Left hindlimb (tissue), 1 donor: Measurements from ENCODE around the gene IL21R.
A peak's percentile ranks its signal among the peaks of the same experiment; 100 is the strongest.
"Not testable (repeated sequence)": the region's sequence is repeated elsewhere in the genome, so short reads cannot be mapped to it uniquely, and the experiment has no call there.

Experiments used
- DNase-seq: peaks from one replicate; pipeline ENCODE4 v3.0.0-alpha.2; 2018

The IL21R gene

GRCh38 chr16:27446721-27447120, 44.7 kb downstream of the IL21R start:
- peak; percentile 8 for DNase-seq

DNA sequence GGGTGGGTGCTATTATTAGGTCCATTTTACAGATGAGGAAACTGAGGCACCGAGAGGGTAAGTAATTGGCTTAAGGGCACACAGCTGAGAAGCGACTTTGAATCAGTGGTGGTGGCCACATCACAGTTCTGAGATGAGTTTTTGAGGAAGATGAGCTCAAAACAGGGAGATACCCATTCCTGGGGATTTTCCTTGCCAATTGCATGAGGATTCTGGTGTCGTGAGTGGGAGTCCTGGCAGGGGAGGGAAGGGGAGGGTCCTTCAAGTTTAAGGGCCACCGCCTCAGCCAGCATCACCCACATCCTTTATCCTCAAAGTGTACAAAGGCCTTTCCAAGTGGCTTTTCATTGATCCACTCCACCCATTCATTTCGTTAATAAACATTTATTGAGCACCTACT, 45.3 kb downstream of the IL21R start:
- DNase-seq = peak; percentile 4

DNA sequence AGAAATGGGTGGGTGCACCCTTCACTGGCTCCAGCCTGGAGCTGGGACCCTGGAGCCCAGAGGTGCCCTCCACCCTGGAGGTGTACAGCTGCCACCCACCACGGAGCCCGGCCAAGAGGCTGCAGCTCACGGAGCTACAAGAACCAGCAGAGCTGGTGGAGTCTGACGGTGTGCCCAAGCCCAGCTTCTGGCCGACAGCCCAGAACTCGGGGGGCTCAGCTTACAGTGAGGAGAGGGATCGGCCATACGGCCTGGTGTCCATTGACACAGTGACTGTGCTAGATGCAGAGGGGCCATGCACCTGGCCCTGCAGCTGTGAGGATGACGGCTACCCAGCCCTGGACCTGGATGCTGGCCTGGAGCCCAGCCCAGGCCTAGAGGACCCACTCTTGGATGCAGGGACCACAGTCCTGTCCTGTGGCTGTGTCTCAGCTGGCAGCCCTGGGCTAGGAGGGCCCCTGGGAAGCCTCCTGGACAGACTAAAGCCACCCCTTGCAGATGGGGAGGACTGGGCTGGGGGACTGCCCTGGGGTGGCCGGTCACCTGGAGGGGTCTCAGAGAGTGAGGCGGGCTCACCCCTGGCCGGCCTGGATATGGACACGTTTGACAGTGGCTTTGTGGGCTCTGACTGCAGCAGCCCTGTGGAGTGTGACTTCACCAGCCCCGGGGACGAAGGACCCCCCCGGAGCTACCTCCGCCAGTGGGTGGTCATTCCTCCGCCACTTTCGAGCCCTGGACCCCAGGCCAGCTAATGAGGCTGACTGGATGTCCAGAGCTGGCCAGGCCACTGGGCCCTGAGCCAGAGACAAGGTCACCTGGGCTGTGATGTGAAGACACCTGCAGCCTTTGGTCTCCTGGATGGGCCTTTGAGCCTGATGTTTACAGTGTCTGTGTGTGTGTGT, 46.8 kb downstream of the IL21R start:
- DNase-seq = no peak

DNA sequence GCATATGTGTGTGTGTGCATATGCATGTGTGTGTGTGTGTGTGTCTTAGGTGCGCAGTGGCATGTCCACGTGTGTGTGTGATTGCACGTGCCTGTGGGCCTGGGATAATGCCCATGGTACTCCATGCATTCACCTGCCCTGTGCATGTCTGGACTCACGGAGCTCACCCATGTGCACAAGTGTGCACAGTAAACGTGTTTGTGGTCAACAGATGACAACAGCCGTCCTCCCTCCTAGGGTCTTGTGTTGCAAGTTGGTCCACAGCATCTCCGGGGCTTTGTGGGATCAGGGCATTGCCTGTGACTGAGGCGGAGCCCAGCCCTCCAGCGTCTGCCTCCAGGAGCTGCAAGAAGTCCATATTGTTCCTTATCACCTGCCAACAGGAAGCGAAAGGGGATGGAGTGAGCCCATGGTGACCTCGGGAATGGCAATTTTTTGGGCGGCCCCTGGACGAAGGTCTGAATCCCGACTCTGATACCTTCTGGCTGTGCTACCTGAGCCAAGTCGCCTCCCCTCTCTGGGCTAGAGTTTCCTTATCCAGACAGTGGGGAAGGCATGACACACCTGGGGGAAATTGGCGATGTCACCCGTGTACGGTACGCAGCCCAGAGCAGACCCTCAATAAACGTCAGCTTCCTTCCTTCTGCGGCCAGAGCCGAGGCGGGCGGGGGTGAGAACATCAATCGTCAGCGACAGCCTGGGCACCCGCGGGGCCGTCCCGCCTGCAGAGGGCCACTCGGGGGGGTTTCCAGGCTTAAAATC, 47.6 kb downstream of the IL21R start:
- DNase-seq = no peak

GRCh38 chr16:27450196-27450549, 48.2 kb downstream of the IL21R start:
- DNase-seq = no peak

DNA sequence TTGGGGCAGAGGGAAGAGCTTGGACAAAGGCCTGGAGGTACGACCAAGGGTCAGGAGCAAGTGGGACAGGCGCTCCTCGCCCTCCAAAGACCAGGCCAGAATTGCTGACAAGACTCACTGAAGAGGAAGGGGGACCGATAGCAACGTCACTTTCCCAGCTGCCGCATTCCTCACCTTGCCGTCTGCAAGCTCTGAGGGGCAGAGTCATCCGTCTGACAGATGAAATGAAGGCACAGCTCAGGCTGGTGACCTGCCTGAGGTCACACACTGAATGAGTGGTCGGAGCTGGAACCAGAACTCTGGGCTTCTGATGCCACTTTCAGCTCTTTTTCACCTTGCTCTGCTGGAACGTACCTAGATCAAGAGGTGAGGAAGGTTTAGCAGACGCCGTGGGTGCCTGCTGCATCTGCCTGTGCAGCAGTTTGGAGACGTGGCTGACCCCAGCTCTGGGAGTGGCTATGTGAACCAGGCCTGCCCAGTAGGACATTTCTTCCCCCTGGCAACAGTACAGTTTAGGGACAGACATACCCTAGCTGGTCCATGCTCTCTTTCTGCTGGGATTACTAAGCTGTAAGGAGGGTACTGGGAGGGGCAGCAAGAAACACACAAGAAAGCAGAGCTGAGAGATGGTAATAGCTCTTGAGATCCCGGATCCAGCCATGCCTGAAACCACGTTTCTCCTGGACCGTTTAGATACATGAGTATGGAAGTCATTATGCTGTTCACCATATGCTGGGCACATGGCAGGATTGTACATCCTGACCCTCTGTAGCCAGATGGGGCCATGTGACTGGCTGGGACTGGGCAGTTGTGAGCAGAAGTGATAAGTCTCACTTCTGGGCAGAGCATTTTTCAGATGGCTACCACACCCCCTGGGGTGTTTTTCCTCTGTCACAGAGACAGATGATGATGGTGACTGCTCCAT, 50.9 kb downstream of the IL21R start:
- DNase-seq = no peak

- DNase-seq = no peak
These were observed 51.5 kb downstream of the IL21R start for GRCh38 chr16:27453494-27453825.

- no peak for DNase-seq
These were observed 53.7 kb downstream of the IL21R start for GRCh38 chr16:27455700-27456099.

DNA sequence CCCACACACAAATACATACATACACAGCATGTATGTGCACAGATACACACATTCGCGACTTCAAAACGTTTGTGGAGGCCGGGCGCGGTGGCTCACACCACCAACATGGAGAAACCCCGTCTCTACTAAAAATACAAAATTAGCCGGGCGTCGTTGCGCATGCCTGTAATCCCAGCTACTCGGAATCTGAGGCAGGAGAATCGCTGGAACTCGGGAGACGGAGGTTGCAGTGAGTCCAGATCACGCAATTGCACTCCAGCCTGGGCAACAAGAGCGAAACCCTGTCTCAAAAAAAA, 55.6 kb downstream of the IL21R start:
- DNase-seq = not testable (repeated sequence)

DNA sequence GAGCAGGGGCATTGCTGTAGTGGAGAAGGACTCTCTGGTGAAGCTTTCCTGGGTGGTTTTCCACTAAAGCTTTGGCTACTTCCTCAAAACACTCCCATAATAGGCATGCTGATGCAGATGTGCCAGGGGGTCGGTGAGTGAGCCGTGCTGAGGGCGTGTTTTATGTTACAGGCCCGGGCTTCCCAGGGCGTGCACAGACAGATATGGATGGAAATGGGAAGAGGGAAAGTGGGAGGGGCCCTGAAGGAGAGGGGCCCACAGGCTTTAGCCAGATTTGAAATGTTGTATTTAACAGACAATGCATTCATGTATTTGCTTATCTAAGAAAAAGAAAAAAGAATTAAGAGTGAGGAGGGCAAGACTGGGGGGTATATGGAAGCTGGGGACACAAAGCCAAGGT, 56.3 kb downstream of the IL21R start:
- DNase-seq = no peak

DNA sequence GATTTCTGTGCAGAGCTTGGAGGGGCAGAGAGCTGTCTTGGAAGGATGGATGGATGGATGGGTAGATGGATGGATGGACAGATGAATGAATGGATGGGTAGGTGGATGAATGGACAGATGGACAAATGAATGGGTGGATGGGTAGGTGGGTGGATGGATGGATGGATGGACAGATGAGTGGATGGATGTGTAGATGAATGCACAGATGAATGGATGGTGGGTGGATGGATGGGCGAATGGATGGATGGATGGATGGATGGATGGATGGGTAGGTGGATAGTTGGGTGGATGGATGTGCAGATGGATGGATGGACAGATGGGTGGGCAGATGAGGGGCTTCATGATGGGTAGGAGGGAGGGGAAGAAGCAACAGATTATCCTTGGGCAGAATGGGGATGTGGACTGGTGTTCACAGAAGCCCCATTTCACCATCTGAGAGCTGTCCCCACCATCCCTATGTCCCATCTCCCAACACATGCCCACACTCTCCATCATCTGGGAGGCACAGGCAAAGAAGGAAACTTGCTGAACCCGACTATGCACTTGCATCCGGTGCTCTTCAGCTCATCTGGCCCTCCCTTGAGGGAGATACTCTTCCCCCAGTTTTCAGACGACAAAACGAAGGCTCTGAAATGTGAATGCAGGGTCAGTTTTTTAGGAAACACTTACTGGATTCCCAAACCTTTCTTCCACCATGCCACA, 57.2 kb downstream of the IL21R start:
- no peak for DNase-seq

GRCh38 chr16:27460213-27460612, 58.2 kb downstream of the IL21R start:
- DNase-seq = no peak

- DNase-seq = no peak
These were observed 58.9 kb downstream of the IL21R start for GRCh38 chr16:27460663-27461482.

DNA sequence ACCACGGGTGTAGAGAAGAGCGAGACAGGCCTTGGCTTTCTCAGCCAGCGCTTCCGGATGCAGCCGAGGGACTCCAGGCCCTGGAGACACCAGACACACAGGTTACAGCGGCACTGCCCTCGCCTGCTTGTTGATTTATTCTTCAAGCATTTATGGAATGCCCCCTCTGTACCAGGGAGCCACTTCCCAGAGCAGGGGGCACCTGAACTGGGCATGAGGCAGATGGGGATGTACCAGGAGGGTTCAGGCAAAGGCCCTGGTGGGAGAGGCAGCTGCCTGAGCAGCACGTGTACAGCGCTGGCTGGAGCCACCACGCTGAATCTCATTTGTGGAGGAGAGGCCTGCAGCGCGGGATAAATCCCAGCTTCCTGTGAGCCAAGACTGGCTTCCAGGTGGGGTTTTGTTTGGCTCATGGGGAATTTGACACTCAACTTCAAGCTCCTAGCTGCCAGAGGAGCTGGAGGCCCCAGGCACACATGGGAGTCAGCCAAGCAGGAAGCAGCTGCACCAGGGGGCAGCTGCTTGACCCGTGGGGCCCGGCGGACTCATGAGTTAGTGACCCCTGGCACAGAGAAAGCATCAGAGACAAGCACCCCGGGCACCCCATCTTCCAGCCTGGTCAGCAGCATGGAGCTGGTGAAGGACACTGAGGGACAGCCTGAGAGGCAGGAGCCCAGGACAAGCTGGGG, 59.7 kb downstream of the IL21R start:
- DNase-seq = peak; percentile 48

DNA sequence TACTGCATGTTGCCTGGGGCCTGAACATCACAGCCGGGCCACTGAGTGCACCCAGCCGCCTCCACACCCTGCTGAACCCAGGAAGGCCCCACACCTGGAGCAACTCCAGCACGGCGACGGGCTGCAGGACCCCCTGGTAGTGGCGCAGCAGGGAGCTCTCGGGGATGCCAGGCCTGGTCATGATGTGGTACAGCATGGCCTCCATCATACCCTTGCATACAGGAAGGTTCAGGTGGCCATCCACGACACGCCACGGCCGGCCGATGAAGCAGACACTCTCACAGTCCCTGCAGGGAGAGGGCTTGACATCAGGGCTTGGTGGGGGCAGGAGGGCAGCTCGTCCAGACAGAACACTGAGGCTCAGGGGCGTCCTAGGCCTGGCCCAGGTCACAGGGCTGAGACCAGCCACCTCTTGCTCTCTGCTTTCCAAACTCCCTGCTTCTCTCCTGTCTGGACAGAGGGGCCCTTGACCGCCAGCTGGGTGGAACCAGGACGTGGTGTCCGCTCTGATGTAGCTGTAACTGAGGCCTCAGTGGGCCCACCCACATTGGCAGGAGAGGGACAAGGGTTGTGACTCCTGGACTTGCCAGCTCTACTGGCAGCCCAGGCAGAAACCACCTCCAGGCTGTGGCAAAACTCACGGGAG, 60.3 kb downstream of the IL21R start:
- no peak for DNase-seq

- no peak for DNase-seq
These were observed 61.1 kb downstream of the IL21R start for GRCh38 chr16:27462846-27463682.

DNA sequence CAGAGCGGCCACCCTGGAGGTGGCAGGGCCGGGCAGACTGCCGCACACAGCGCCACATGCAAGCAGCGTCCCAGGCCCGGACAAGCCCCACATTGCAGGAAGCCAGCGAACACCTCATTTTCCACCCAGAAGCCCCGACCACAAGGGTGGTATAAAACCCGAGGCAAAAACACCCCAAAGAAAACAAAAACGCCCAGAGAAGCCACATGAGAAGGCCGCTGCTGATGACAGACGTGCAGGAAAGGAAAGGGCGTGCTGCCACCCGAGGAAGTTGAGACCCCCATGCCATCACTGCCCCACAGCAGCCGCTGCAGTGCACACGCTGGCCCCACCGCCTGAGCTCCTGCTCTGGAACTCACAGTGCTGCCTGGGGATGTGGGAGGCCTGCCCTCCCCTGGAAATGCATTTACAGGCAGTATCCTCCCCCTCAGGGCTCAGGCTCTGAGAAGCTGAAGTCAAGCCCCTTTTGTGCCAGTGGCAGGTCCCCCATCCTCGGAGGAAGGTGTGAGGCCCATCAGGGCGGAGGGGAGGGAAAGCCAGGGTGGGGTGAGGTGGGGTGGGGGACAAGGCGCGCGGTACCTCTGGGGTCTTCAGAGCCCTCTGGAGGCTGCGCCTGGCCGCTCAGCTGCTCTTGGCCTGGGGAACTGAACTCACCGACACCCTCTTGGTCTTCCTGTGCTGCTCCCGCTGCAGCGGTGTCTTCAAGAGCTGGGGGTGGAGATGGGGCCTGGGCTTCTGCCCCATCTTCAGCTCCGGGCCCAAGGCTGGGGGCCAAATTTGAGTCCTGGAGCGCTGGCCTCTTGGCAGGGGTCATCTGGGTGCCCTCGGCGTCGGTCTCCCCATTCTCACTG, 62.0 kb downstream of the IL21R start:
- DNase-seq = no peak

DNA sequence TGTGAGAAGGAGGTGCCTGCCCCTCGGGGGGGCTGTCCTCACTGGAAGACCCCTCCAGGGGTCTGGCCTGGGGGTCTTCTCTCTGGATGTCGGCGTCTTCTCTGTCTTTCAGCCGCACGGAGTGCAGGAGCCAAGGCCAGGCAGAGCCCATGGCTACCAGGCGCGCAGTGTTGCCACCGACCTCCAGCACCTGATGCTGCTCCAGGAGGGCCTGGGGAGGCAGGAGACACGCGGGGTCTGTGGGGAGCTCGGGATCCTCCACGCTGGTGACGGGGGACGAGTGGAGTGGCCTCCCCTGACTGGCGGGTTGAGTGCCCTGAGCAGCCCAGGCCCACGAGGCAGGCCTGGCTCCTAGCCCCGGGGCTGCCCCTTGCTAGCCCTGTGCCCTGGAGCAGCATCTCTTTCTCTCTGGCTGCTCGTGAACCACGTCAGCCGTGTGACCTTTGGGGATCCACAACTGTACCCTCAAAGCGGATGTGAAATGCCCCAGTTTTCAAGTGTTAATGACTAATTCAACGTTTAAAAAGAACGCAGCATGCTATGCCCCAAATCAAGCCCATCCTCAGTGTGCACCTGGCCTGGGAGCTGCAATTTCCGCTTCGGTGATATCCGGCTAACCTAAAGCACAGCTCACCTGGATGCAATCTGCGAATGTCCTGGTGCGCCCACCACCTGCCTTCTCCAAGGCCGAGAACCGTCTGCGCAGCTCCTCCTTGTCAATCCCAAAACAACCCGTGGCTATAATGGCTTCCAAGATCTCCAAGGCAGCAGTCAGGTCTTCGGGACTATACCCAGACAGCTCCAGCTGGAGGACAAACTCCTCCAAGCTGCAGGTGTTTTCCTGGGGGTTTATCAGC, 62.9 kb downstream of the IL21R start:
- no peak for DNase-seq
